Neural cell (in vitro differentiated cells): ENCODE results near the gene TYW1.
"Not testable (repeated sequence)": the region's sequence is repeated elsewhere in the genome, so short reads cannot be mapped to it uniquely, and the experiment has no call there.

Experiments
- CTCF ChIP-seq: fragments of 450-650 bp; IDR thresholded peaks from 2 replicates; pipeline ENCODE4 v1.5.1; 2014; ENCODE audit warnings: antibody characterized with exemption, mild to moderate bottlenecking, moderate library complexity; ENCODE audit not compliant: poor library complexity, severe bottlenecking
- REST ChIP-seq: IDR thresholded peaks from 2 replicates; pipeline ENCODE4 v1.6.1; 2012; ENCODE audit warnings: borderline replicate concordance

- TF ChIP-seq CTCF, REST: not testable (repeated sequence)
Measured at GRCh38 chr7:67192889-67193613, 196.4 kb downstream of the TYW1 start.
